Esophagus (tissue), 2 donors: Measurements from ENCODE around the gene ATP8B4. TPM values are rescaled to one million over a fixed set of nuclear protein-coding genes. Genes with fewer than 3 reads are reported as not detected.

Experiments used
- H3K27ac ChIP-seq, 2 donors: one replicate each; pipeline ENCODE4 v1.5.1; 2013; ENCODE audit warnings: low read depth in 2 of 2, mild to moderate bottlenecking in 2 of 2, inconsistent platforms in 1 of 2, low read length in 1 of 2, moderate library complexity in 1 of 2
- H3K27me3 ChIP-seq, 2 donors: one replicate each; pipeline ENCODE4 v1.6.1; 2013; ENCODE audit warnings: low read length in 2 of 2, control low read depth in 1 of 2, mild to moderate bottlenecking in 1 of 2; ENCODE audit not compliant: insufficient read depth in 2 of 2, control insufficient read depth in 1 of 2
- H3K36me3 ChIP-seq, 2 donors: one replicate each; pipeline ENCODE4 v1.6.1; 2013; ENCODE audit warnings: low read length in 1 of 2; ENCODE audit not compliant: control insufficient read depth in 2 of 2, insufficient read depth in 2 of 2
- H3K4me1 ChIP-seq, 2 donors: one replicate each; pipeline ENCODE4 v1.6.1; 2013; ENCODE audit warnings: low read length in 1 of 2; ENCODE audit not compliant: control insufficient read depth in 2 of 2, insufficient read depth in 2 of 2
- H3K4me3 ChIP-seq, 2 donors: one replicate each; pipeline ENCODE4 v1.5.1; 2013; ENCODE audit warnings: low read length in 2 of 2, mild to moderate bottlenecking in 2 of 2, low read depth in 1 of 2, moderate library complexity in 1 of 2
- H3K9me3 ChIP-seq, 2 donors: one replicate each; pipeline ENCODE4 v1.6.1; 2013; ENCODE audit warnings: mild to moderate bottlenecking in 2 of 2, low read depth in 1 of 2, low read length in 1 of 2, moderate library complexity in 1 of 2; ENCODE audit not compliant: control insufficient read depth in 2 of 2, insufficient read depth in 1 of 2
- WGBS, 2 donors: extraction: QIAGEN DNeasy Blood & Tissue Kit; methylation state at CpG; one replicate each; pipeline ENCODE4 v1.1.7; 2013; 5-methylcytosine and 5-hydroxymethylcytosine counted together
- polyA plus RNA-seq, 2 donors: library from polyadenylated mRNA; stranded (reverse); fragments of 200-250 nt; gene quantifications; one replicate each; pipeline ENCODE4 v1.2.3, GENCODE V29; 2013
- donor health status: healthy with polysubstance abuse.
- donor health status: Bipolar disorder and iron deficiency.

The ATP8B4 gene
- polyA plus RNA-seq, 2 donors = 0.75 to 0.84 TPM

DNA sequence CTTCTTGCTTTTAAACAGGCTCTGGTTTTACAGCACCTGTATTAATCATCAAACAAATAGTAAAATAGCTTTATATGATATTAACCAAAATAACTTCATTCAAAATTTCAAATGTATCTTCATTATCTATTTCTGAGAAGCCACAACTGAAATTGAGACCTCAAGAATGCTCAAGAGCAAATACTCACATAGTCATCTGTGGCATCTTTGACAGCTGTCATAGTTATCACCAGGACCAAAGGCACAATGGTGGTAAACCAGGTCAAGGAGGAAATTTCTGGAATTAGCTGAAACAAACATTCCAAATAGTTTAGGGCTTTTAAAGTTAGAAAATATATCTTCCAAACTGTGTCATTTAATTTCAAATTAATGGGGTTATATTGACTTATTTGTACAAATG is 74.6 kb downstream of the ATP8B4 start:
- no peaks in the 10 kb centered on the region for H3K36me3 ChIP-seq
- H3K4me3 ChIP-seq = no peak overlapping the region
- no peaks in the 10 kb centered on the region for H3K27me3 ChIP-seq
- no peak overlapping the region for H3K27ac ChIP-seq
- H3K9me3 ChIP-seq = no peaks in the 10 kb centered on the region
- no peaks in the 10 kb centered on the region for H3K4me1 ChIP-seq

DNA sequence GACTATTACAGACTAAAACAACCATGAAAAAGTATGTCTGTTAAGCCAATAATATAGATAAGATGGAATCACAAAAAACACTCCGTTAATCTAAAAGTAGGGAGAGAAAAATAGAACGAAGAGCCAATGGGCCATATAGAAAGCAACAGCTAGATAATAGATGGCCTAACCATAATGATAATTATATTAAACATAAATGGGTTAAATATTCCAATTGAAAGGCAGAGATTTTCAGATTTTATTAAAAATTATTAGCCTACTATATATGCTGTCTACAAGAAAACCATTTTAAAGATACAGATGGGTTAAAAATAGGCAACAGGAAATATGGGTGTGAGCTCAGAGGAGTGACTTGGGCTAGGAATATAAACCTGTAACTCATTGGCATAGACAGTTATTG is 76.3 kb downstream of the ATP8B4 start:
- 92 to 94% methylated on average over 2 of the region's 2 CpGs for WGBS, 2 donors
- H3K36me3 ChIP-seq = no peaks in the 10 kb centered on the region
- no peaks in the 10 kb centered on the region for H3K4me1 ChIP-seq
- no peaks in the 10 kb centered on the region for H3K27me3 ChIP-seq
- H3K27ac ChIP-seq = no peak overlapping the region
- H3K4me3 ChIP-seq = no peak overlapping the region
- no peaks in the 10 kb centered on the region for H3K9me3 ChIP-seq

DNA sequence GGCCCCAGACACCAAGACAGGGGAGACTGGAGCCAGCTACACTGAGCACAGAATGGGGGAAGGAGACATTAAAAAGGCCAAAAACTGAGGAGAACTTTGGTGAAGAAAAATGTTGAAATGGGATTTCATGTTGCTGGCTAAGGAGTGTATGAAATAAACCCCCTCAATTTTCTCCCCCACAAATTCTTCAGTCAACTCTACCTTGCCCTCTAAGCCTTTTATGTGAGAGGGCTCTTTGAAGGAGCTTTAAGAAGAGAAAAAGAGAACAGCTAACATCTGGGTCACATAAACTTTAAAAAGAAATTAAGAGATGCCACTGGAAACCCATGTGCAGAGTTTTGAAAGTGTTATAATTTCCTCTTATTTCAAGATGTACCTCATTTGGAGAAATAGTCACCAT is 88.6 kb downstream of the ATP8B4 start:
- no peaks in the 10 kb centered on the region for H3K36me3 ChIP-seq
- no peak overlapping the region for H3K27ac ChIP-seq
- no peak overlapping the region for H3K4me3 ChIP-seq
- no peaks in the 10 kb centered on the region for H3K9me3 ChIP-seq
- no peaks in the 10 kb centered on the region for H3K27me3 ChIP-seq
- H3K4me1 ChIP-seq = no peaks in the 10 kb centered on the region

DNA sequence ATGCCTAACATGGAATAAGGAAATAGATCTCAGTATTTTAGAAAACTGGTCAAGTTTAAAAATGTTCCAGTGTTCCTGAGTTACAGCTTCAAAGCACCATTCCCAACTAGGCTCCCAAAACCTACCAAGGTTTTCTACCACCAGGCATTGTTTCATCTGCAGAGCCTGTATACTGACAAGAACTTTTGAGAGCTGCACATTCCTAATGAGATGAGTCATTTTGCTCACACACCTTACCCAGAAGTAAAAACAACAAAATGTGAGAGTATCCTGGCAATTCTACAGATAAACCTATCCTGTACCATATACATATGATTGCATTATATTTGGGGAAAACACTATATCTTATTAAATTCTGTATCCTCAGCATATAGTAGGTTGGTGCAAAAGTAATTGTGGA is 90.7 kb downstream of the ATP8B4 start:
- Histone ChIP-seq H3K36me3 (no peaks in the 10 kb centered on the region), H3K27ac (no peak overlapping the region), H3K9me3 (no peaks in the 10 kb centered on the region), H3K4me3 (no peak overlapping the region), H3K4me1 (no peaks in the 10 kb centered on the region), H3K27me3 (no peaks in the 10 kb centered on the region)

DNA sequence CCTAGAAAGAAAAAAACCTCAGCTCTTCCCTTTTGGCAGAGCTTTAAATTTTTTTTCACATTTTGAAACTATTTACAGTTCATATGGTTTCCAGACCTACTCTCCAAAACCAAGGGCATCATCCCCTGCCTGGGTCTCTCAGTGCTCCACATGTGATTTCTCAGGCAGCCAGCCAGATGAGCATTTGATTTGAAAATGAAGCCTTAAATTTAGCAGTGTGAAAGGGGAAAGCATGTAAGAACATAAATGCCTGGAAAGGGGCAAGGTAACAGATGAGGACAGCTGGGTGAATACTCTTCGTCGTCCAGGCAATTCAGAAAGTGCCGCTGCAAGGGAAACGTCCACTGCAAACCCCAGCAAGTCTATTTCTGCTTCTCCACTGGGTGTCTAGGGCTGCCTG is 94.8 kb downstream of the ATP8B4 start:
- WGBS, 2 donors = 46 to 52% methylated on average over 4 of the region's 4 CpGs
- Histone ChIP-seq H3K4me3 (no peak overlapping the region), H3K9me3 (no peaks in the 10 kb centered on the region), H3K27ac (no peak overlapping the region), H3K4me1 (no peaks in the 10 kb centered on the region), H3K27me3 (no peaks in the 10 kb centered on the region), H3K36me3 (no peaks in the 10 kb centered on the region)

DNA sequence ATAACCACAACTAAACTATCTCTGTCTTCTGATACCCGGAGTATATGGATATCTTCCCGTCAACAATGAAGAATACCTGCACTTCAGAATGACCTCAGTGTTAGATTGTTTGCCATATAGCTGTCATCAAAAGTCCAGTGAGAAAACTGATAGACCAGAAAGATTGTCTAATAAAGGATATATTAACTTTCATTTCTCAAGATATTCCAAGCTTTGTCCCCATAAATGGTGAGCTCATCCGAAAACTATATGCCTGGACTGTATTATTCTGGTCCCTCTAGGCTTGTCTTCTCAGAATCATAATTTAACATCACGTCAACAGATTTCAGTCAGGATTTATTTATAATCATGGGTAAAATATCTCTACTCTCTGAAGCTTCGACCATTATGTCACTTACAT is 100.5 kb downstream of the ATP8B4 start:
- 90 to 93% methylated on average over 5 of the region's 5 CpGs for WGBS, 2 donors

DNA sequence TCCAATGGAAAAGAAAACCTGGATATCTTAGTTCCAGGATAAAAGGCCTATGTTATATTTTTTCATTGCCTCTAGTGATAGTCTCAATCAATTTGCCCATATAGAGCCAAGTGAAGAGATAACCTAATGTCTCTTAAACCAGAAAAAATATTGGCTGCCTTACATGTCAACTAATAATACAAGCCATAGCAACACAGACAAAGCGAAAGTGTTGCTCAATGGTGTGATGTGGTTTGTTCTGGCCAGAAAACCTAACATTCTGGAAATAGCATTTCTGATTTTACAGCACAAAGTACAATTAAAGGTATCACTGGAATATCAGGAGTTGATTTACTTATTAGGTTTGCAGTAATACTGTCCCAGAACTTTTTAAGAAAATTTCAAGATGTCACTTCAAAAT is 101.5 kb downstream of the ATP8B4 start:
- no peak overlapping the region for H3K4me3 ChIP-seq
- 38 to 40% methylated on average over 1 of the region's 1 CpG for WGBS, 2 donors
- no peaks in the 10 kb centered on the region for H3K9me3 ChIP-seq
- no peaks in the 10 kb centered on the region for H3K36me3 ChIP-seq
- no peaks in the 10 kb centered on the region for H3K27me3 ChIP-seq
- no peak overlapping the region for H3K27ac ChIP-seq
- H3K4me1 ChIP-seq = no peaks in the 10 kb centered on the region

More for the DNA sequence above, 100.5 kb downstream of the ATP8B4 start:
- Histone ChIP-seq H3K4me1 (no peaks in the 10 kb centered on the region), H3K9me3 (no peaks in the 10 kb centered on the region), H3K4me3 (no peak overlapping the region), H3K27ac (no peak overlapping the region), H3K27me3 (no peaks in the 10 kb centered on the region), H3K36me3 (no peaks in the 10 kb centered on the region)

DNA sequence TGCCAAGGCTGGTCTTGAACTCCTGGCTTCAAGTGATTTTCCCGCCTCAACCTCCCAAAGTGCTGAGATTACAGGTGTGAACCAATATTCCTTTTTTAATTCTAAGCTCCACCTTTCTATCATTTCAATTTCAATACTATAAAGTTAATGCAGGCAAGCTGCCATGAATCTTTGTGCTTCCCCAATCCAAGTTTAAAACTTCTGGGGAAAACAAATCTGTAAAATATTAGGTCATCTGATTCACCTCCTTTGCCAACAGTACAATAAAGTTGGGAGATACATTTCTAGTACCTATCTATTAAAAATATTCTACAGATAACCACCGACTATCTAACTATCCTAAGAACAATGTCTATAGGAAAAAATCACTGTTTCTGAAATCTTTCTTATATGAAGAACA is 102.1 kb downstream of the ATP8B4 start:
- Histone ChIP-seq H3K9me3 (no peaks in the 10 kb centered on the region), H3K36me3 (no peaks in the 10 kb centered on the region), H3K27ac (no peak overlapping the region), H3K4me3 (no peak overlapping the region), H3K4me1 (no peaks in the 10 kb centered on the region), H3K27me3 (no peaks in the 10 kb centered on the region)
- WGBS, 2 donors = 52 to 68% methylated on average over 2 of the region's 2 CpGs

DNA sequence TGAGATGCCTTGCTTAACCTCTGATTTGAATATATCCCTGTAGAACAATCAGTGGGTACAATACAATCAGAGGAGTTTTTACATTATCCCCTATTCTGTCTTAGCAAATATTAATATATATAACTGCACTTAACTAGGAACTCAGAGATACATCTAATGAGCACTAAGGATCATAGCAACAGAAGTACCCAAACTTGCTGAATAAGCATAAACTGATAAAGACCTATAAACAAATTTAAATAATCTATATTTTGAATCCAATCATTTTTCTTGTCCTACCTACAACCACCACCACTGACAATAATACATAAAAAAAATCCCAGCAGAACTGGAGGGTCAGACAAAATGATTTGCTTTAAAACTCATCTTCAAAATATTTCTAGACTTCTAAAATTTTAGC is 106.2 kb downstream of the ATP8B4 start:
- no peaks in the 10 kb centered on the region for H3K4me1 ChIP-seq
- H3K27me3 ChIP-seq = no peaks in the 10 kb centered on the region
- no peaks in the 10 kb centered on the region for H3K36me3 ChIP-seq
- H3K4me3 ChIP-seq = no peak overlapping the region
- no peak overlapping the region for H3K27ac ChIP-seq
- no peaks in the 10 kb centered on the region for H3K9me3 ChIP-seq

DNA sequence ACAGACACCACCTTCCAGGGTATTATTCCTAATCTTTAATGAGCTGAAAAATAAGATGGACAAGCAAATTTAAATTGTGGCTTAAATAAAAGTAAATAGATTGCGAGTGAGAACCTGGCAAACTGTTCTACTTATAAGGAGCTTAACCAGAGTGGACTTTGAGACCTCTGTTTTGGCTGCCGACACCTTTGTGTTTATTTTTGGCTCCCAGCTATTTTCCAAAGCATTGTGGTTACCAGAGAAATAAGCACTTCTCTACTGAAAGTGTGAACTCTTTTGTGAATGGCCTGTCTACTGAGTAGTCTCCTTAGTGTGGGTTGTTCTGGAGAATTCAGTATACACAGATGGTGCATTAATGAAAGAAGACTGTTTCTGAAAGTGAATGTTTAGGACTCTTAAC is 109.4 kb downstream of the ATP8B4 start:
- H3K27ac ChIP-seq = no peak overlapping the region
- WGBS, 2 donors = 38 to 48% methylated on average over 2 of the region's 2 CpGs
- H3K4me1 ChIP-seq = no peaks in the 10 kb centered on the region
- no peak overlapping the region for H3K4me3 ChIP-seq
- no peaks in the 10 kb centered on the region for H3K27me3 ChIP-seq
- H3K9me3 ChIP-seq = no peaks in the 10 kb centered on the region
- H3K36me3 ChIP-seq = no peaks in the 10 kb centered on the region
